WTC11 (cell line): Measurements from ENCODE around the gene PTPRN2.

Experiments
- AFF4 ChIP-seq: sonication (generic); formaldehyde crosslinking; IDR thresholded peaks from 2 replicates; pipeline ENCODE4 v1.8.1; 2023; ENCODE audit warnings: mild to moderate bottlenecking, missing genetic modification reagents, borderline replicate concordance
- AR ChIP-seq: fragments of 250-450 bp; sonication (Bioruptor Pico); IDR thresholded peaks from 2 replicates; pipeline ENCODE4 v1.9.0; 2021; ENCODE audit warnings: mild to moderate bottlenecking
- ESRRA ChIP-seq: sonication (generic); formaldehyde crosslinking; IDR thresholded peaks from 2 replicates; pipeline ENCODE4 v1.8.1; 2022; ENCODE audit warnings: mild to moderate bottlenecking, missing genetic modification reagents, borderline replicate concordance
- GRHL2 ChIP-seq: fragments of 250-450 bp; sonication (Bioruptor Pico); IDR thresholded peaks from 2 replicates; pipeline ENCODE4 v1.8.0; 2022; ENCODE audit warnings: mild to moderate bottlenecking, moderate library complexity; ENCODE audit not compliant: insufficient replicate concordance, severe bottlenecking
- MAX ChIP-seq: sonication (generic); formaldehyde crosslinking; IDR thresholded peaks from 2 replicates; pipeline ENCODE4 v1.8.0; 2022; ENCODE audit warnings: mild to moderate bottlenecking, missing genetic modification reagents
- MXD4 ChIP-seq: fragments of 250-450 bp; sonication (Bioruptor Pico); IDR thresholded peaks from 2 replicates; pipeline ENCODE4 v1.8.0; 2021; ENCODE audit warnings: mild to moderate bottlenecking, moderate library complexity, borderline replicate concordance
- NFYB ChIP-seq: sonication (generic); formaldehyde crosslinking; conservative IDR thresholded peaks from 2 replicates; pipeline ENCODE4 v1.8.0; 2022; ENCODE audit warnings: low read depth, missing genetic modification reagents
- NR2C2 ChIP-seq: sonication (generic); formaldehyde crosslinking; IDR thresholded peaks from 2 replicates; pipeline ENCODE4 v1.8.0; 2022; ENCODE audit warnings: mild to moderate bottlenecking, missing genetic modification reagents
- RELA ChIP-seq: sonication (generic); formaldehyde crosslinking; IDR thresholded peaks from 2 replicates; pipeline ENCODE4 v1.8.1; 2022; ENCODE audit warnings: missing genetic modification reagents, mild to moderate bottlenecking, borderline replicate concordance
- SMAD3 ChIP-seq: sonication (generic); formaldehyde crosslinking; IDR thresholded peaks from 2 replicates; pipeline ENCODE4 v1.8.0; 2022; ENCODE audit warnings: missing genetic modification reagents, mild to moderate bottlenecking, borderline replicate concordance
- ZNF219 ChIP-seq: sonication (generic); formaldehyde crosslinking; IDR thresholded peaks from 2 replicates; pipeline ENCODE4 v1.8.0; 2023; ENCODE audit warnings: missing genetic modification reagents, mild to moderate bottlenecking, borderline replicate concordance
- TF ChIP-seq, protein P1 (sequence below): fragments of 200-600 bp; IDR thresholded peaks from 2 replicates; pipeline ENCODE4 v1.8.0; 2022; ENCODE audit warnings: antibody characterized with exemption
- TF ChIP-seq, protein P2 (sequence below): sonication (generic); formaldehyde crosslinking; IDR thresholded peaks from 2 replicates; pipeline ENCODE4 v1.8.1; 2022; ENCODE audit warnings: low read depth, mild to moderate bottlenecking, moderate library complexity, missing genetic modification reagents, borderline replicate concordance
- TF ChIP-seq, protein P3 (sequence below): sonication (generic); formaldehyde crosslinking; IDR thresholded peaks from 2 replicates; pipeline ENCODE4 v1.8.1; 2022; ENCODE audit warnings: low read depth, missing genetic modification reagents, borderline replicate concordance

- TF ChIP-seq NR2C2 (CRISPR knock-in tag) = no peak
- TF ChIP-seq, protein P1, sequence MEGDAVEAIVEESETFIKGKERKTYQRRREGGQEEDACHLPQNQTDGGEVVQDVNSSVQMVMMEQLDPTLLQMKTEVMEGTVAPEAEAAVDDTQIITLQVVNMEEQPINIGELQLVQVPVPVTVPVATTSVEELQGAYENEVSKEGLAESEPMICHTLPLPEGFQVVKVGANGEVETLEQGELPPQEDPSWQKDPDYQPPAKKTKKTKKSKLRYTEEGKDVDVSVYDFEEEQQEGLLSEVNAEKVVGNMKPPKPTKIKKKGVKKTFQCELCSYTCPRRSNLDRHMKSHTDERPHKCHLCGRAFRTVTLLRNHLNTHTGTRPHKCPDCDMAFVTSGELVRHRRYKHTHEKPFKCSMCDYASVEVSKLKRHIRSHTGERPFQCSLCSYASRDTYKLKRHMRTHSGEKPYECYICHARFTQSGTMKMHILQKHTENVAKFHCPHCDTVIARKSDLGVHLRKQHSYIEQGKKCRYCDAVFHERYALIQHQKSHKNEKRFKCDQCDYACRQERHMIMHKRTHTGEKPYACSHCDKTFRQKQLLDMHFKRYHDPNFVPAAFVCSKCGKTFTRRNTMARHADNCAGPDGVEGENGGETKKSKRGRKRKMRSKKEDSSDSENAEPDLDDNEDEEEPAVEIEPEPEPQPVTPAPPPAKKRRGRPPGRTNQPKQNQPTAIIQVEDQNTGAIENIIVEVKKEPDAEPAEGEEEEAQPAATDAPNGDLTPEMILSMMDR = no peak
- no peak for TF ChIP-seq GRHL2 (CRISPR knock-in tag)
- TF ChIP-seq, protein P2, sequence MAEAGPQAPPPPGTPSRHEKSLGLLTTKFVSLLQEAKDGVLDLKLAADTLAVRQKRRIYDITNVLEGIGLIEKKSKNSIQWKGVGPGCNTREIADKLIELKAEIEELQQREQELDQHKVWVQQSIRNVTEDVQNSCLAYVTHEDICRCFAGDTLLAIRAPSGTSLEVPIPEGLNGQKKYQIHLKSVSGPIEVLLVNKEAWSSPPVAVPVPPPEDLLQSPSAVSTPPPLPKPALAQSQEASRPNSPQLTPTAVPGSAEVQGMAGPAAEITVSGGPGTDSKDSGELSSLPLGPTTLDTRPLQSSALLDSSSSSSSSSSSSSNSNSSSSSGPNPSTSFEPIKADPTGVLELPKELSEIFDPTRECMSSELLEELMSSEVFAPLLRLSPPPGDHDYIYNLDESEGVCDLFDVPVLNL (CRISPR knock-in tag) = no peak
- TF ChIP-seq NFYB (CRISPR knock-in tag) = no peak
- TF ChIP-seq, protein P3, sequence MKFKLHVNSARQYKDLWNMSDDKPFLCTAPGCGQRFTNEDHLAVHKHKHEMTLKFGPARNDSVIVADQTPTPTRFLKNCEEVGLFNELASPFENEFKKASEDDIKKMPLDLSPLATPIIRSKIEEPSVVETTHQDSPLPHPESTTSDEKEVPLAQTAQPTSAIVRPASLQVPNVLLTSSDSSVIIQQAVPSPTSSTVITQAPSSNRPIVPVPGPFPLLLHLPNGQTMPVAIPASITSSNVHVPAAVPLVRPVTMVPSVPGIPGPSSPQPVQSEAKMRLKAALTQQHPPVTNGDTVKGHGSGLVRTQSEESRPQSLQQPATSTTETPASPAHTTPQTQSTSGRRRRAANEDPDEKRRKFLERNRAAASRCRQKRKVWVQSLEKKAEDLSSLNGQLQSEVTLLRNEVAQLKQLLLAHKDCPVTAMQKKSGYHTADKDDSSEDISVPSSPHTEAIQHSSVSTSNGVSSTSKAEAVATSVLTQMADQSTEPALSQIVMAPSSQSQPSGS (CRISPR knock-in tag) = no peak
- no peak for TF ChIP-seq MAX (CRISPR knock-in tag)
- no peak for TF ChIP-seq ESRRA (CRISPR knock-in tag)
- no peak for TF ChIP-seq AR (CRISPR knock-in tag)
- TF ChIP-seq MXD4 (CRISPR knock-in tag) = no peak
- no peak for TF ChIP-seq SMAD3 (CRISPR knock-in tag)
- no peak for TF ChIP-seq ZNF219
- no peak for TF ChIP-seq RELA (CRISPR knock-in tag)
- no peak for TF ChIP-seq AFF4
Observed at GRCh38 chr7:157503229-157503628, 1084.4 kb downstream of the PTPRN2 start.
